ENCODE data around the gene PBLD.
"Not testable (repeated sequence)": the region's sequence is repeated elsewhere in the genome, so short reads cannot be mapped to it uniquely, and the experiment has no call there.

Gene PBLD

DNA sequence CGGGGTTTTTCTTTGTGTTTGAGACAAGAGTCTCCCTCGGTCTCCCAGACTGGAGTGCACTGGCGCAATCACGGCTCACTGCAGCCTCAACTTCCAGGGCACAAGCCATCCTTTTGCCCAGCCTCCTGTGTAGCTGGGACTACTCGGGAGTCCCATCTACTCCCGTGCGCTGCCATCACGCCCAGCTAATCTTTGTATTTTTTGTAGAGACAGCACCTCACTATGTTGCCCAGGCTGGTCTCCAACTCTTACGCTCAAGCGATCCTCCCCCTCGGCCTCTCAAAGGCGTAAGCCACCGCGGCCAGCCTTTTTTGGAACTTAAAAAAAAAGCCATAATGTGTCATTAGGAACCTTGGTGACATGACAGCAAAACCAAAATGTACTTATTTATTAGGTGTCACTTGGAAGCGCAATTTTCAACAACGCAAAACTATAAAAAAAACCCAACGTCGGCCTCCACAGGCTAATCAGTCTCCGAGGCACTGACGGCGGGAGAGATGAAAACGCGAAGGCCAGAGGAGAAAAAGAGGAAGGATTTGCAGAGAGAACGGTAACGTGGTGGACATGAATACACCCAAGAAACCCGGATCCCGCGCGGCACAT, 1.8 kb downstream of the PBLD start:
- DNase-seq (ENCODE audit: low spot score) = no peak

- no peak for DNase-seq (ENCODE audit: low spot score)
Measured at GRCh38 chr10:68329506-68329861, 3.2 kb downstream of the PBLD start.

GRCh38 chr10:68327889-68328786, 4.6 kb downstream of the PBLD start:
- peak; percentile 79 for DNase-seq (ENCODE audit: low spot score)

DNA sequence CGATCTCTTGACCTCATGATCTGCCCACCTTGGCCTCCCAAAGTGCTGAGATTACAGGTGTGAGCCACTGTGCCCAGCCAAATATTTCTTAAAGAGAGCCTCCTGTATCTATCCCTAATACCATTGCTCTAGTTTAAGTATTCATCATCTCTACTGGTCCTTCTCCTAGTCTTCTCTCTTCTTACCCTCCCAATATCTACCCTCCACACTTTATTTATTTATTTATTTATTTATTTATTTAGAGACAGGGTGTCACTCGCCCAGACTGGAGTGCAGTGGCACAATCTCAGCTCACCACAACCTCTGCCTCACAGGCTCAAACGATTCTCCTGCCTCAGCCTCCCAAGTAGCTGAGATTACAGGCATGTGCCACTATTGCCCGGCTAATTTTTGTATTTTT, 8.3 kb downstream of the PBLD start:
- DNase-seq (ENCODE audit: low spot score) = not testable (repeated sequence)

GRCh38 chr10:68318331-68319059, 14.2 kb downstream of the PBLD start:
- no peak for DNase-seq (ENCODE audit: low spot score)

DNA sequence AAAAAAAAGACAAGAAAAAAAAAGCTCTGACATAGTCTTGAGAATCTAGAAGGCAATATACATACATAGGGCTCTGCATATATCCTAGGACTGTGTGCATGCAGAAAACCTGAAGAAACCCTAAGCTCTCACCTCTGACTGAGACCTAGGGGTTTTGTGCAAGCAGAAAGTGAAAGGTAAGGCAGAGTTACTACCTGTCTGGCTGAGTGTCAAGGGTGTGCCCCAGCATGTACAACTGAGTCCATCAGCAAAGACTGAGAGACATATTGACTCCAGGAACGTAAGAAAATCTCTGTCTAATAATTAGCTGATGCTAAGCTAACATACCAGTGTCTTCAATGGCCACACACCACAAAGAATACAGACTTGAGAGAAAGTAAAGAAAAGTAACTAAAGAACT, 17.1 kb downstream of the PBLD start:
- no peak for DNase-seq (ENCODE audit: low spot score)

DNA sequence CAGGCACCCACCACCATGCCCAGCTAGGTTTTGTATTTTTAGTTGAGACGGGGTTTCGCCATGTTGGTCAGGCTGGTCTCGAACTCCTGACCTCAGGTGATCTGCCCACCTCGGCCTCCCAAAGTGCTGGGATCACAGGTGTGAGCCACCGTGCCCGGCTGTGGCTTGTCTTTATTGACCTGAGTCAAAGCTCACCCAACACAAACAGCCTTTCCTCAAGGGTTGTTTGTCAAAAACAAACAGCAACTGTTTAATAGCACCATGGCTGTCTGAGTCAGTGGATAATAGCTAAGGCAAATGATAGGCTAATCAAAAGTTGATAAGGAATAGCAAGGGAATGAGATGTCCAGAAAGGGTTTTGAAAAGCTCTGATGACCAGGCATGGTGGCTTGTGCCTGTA, 17.8 kb downstream of the PBLD start:
- DNase-seq (ENCODE audit: low spot score) = not testable (repeated sequence)

DNA sequence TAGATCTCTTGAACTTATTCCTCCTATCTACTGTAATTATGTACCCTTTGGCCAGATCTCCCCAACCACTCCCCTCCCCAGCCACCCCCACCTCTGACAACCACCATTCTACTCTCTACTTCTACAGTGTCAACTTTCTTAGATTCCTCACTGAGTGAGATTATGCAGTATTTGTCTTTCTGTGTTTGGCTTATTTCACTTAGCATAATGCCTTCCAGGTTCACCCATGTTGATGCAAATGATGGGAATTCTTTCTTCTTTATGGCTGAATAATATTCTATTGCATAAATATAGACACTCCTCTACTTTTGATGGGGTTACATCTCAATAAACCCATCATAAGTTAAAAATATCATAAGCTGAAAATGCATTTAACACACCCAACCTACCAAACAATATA, 22.2 kb downstream of the PBLD start:
- DNase-seq (ENCODE audit: low spot score) = no peak

GRCh38 chr10:68305854-68306253, 26.9 kb downstream of the PBLD start:
- no peak for DNase-seq (ENCODE audit: low spot score)

DNA sequence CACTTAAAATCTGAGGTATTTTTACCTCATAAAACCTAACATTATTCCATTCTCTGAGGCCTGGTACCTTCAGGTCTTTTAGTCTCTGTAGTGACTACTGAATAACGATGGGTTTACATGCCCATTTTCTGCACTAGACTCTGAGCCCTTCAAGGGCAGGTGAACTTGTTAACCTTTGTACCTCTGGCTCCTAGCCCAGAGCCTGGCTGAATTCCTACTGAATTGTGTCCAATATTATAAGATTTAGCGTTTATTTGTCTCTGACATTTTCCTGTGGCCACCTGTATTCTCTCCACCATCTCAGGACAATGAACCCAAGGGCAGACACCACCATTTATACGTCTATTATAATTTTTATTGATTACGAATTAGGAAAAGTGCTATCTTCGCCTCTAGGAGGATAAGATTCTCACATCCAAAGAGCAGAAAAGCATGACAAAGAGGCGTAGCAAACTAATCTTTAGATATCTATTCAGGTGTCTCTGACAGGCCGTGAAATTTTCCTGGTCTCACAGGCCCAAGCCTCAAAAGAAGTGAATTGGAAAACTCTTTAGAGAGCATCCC, 28.8 kb downstream of the PBLD start:
- no peak for DNase-seq (ENCODE audit: low spot score)

DNA sequence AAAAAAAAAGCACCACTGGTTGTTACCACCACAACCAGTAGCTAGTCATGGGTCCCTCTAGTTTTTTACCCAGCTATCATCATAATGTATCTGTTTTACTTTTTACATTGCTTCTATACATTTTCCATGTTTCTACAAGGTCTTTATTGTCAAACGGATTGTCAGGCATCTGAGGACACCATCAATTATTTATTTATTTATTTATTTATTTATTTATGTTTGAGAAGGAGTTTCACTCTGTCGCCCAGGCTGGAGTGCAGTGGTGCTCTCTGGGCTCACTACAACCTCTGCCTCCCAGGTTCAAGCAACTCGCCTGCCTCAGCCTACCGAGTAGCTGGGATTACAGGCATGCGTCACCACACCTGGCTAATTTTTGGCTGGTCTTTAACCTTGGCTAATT, 29.9 kb downstream of the PBLD start:
- DNase-seq (ENCODE audit: low spot score) = no peak

DNA sequence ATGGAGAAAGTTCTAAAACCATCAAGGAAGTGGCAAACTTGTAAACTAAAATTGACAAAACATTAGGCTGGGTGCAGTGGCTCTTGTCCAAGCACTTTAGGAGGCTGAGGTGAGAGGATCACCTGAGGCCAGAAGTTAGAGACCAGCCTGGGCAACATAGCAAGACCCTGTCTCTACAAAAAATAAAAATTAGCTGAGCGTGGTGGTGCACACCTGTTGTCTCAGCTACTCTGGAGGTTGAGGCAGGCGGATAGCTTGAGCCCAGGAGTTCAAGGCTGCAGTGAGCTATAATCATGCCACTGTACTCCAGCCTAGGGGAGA, 30.3 kb downstream of the PBLD start:
- no peak for DNase-seq (ENCODE audit: low spot score)

GRCh38 chr10:68301790-68302502, 30.8 kb downstream of the PBLD start:
- DNase-seq (ENCODE audit: low spot score) = peak; percentile 68

GRCh38 chr10:68301301-68301700, 31.4 kb downstream of the PBLD start:
- DNase-seq (ENCODE audit: low spot score) = no peak

GRCh38 chr10:68296843-68297663, 35.7 kb downstream of the PBLD start:
- peak; percentile 15 for DNase-seq (ENCODE audit: low spot score)

- no peak for DNase-seq (ENCODE audit: low spot score)
Measured at GRCh38 chr10:68290736-68291135, 42.0 kb downstream of the PBLD start.

GRCh38 chr10:68288717-68289116, 44.0 kb downstream of the PBLD start:
- DNase-seq (ENCODE audit: low spot score) = no peak

- DNase-seq (ENCODE audit: low spot score) = no peak
Measured at GRCh38 chr10:68284062-68285001, 48.4 kb downstream of the PBLD start.

- DNase-seq (ENCODE audit: low spot score) = no peak
Measured at GRCh38 chr10:68280758-68281157, 52.0 kb downstream of the PBLD start.

Measured in AG08395 (cell line).